ENCODE results near the gene ARHGAP6.

DNA sequence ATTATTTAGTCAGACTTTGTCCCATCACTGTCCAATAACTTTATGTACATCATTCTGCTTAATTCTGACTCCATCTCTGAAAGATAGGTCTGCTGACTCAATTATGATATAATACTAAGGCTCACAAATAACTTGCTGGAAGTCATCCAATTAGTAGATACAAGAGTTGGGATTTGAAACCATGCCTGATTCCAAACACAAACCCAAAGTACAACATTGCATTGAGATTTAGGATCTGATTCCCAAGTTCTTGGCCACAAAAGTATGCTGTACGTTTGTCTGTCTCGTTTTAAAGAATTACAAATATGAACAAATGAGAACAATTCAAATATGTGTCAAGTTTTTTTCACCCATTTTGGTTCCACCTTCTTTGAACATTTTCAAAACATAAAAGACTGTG is 263.8 kb downstream of the ARHGAP6 start:
- TF ChIP-seq POLR2A (IDR thresholded peaks at IDR 0.05) (no peak), EP300 (IDR thresholded peaks at IDR 0.05) (no peak)

Measured in ovary (tissue), 1 donor.